ENCODE data around the gene PRLR. TPM values are rescaled to one million over a fixed set of nuclear protein-coding genes. Genes with fewer than 3 reads are reported as not detected.
"Not testable (repeated sequence)": the region's sequence is repeated elsewhere in the genome, so short reads cannot be mapped to it uniquely, and the experiment has no call there.

Gene PRLR
- total RNA-seq, 1 experiment from 2014 or later, result not detected

DNA sequence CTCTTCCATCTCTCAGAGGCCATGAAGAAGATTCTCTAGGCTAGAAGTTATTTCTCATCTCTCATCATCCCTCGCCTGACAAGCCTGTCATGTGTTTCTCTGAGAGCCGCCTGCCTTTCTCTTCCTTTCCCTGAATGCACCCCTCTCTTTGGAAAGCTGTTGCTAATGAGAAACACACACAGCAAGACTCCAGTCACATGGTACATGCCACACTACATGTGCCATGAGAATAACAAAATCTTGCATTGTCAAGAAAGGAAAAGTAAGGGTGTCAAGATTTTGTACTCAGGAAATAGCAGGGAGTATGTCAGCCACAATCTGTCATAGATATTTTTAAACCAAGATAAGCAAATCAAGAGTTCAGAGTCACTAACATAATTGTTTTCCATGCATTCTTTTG, 191.4 kb downstream of the PRLR start:
- Histone ChIP-seq H3K36me3 (ENCODE audit: insufficient read depth, low read length) (no peaks in the 10 kb centered on the region), H3K79me2 (ENCODE audit: low read length) (no peaks in the 10 kb centered on the region), H4K20me1 (ENCODE audit: insufficient read depth, low read depth, low read length) (no peaks in the 10 kb centered on the region), H3K9me2 (replicated peaks; ENCODE audit: insufficient read depth, low read length) (no peaks in the 10 kb centered on the region), H2AFZ (ENCODE audit: low read length) (no peak overlapping the region), H3K4me3 (ENCODE audit: low read length) (no peak overlapping the region), H3K4me2 (ENCODE audit: low read depth, low read length, poor library complexity, severe bottlenecking) (no peak overlapping the region), H3K27me3 (ENCODE audit: low read length) (no peaks in the 10 kb centered on the region), H3K9me3 (ENCODE audit: low read length) (no peaks in the 10 kb centered on the region), H3K4me1 (ENCODE audit: low read length) (no peaks in the 10 kb centered on the region), H3K27ac (ENCODE audit: low read length) (no peak overlapping the region), H3K9ac (ENCODE audit: low read length) (no peak overlapping the region)
- no peak for DNase-seq

- Histone ChIP-seq H3K9ac (ENCODE audit: low read length) (no peak overlapping the region), H3K27ac (ENCODE audit: low read length) (no peak overlapping the region), H3K27me3 (ENCODE audit: low read length) (no peaks in the 10 kb centered on the region), H3K4me3 (ENCODE audit: low read length) (no peak overlapping the region), H3K4me1 (ENCODE audit: low read length) (no peaks in the 10 kb centered on the region), H4K20me1 (ENCODE audit: insufficient read depth, low read depth, low read length) (no peaks in the 10 kb centered on the region), H3K9me3 (ENCODE audit: low read length) (no peaks in the 10 kb centered on the region), H3K9me2 (replicated peaks; ENCODE audit: insufficient read depth, low read length) (no peaks in the 10 kb centered on the region), H3K4me2 (ENCODE audit: low read depth, low read length, poor library complexity, severe bottlenecking) (no peak overlapping the region), H3K36me3 (ENCODE audit: insufficient read depth, low read length) (no peaks in the 10 kb centered on the region), H3K79me2 (ENCODE audit: low read length) (no peaks in the 10 kb centered on the region), H2AFZ (ENCODE audit: low read length) (no peak overlapping the region)
- DNase-seq, result no peak
These were observed 193.8 kb downstream of the PRLR start for GRCh38 chr5:35036536-35036935.

- not testable (repeated sequence) for H3K36me3 ChIP-seq (ENCODE audit: insufficient read depth, low read length); H3K27me3 ChIP-seq (ENCODE audit: low read length); H3K79me2 ChIP-seq (ENCODE audit: low read length); DNase-seq; H3K9me3 ChIP-seq (ENCODE audit: low read length); H4K20me1 ChIP-seq (ENCODE audit: insufficient read depth, low read depth, low read length); H3K9me2 ChIP-seq (replicated peaks; ENCODE audit: insufficient read depth, low read length); H2AFZ ChIP-seq (ENCODE audit: low read length); H3K27ac ChIP-seq (ENCODE audit: low read length); H3K4me3 ChIP-seq (ENCODE audit: low read length); H3K4me1 ChIP-seq (ENCODE audit: low read length); H3K4me2 ChIP-seq (ENCODE audit: low read depth, low read length, poor library complexity, severe bottlenecking); H3K9ac ChIP-seq (ENCODE audit: low read length)
These were observed 194.4 kb downstream of the PRLR start for GRCh38 chr5:35035929-35036328.

DNA sequence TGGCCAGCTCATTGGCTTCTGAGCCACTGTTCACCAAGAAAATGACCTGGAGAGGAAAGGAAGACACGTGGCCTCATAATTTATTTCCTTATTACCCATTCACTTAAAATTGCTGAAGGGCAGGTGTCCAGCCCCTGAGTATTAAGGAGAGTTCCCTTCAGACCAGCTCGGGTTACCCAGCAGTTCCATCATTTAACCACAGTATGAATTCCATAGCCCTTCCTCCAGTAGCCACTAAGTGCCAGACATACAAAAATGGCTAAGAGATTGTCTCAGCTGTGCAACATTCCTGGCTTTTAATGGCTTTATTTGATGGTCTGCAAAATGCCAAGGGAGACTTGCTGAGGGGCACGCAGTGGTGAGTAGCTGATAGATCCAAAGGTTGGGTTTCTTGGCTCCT, 195.0 kb downstream of the PRLR start:
- Histone ChIP-seq H3K9me3 (ENCODE audit: low read length) (no peaks in the 10 kb centered on the region), H3K27me3 (ENCODE audit: low read length) (no peaks in the 10 kb centered on the region), H3K4me2 (ENCODE audit: low read depth, low read length, poor library complexity, severe bottlenecking) (no peak overlapping the region), H4K20me1 (ENCODE audit: insufficient read depth, low read depth, low read length) (no peaks in the 10 kb centered on the region), H3K79me2 (ENCODE audit: low read length) (no peaks in the 10 kb centered on the region), H2AFZ (ENCODE audit: low read length) (no peak overlapping the region), H3K27ac (ENCODE audit: low read length) (no peak overlapping the region), H3K4me3 (ENCODE audit: low read length) (no peak overlapping the region), H3K36me3 (ENCODE audit: insufficient read depth, low read length) (no peaks in the 10 kb centered on the region), H3K4me1 (ENCODE audit: low read length) (no peaks in the 10 kb centered on the region), H3K9ac (ENCODE audit: low read length) (no peak overlapping the region), H3K9me2 (replicated peaks; ENCODE audit: insufficient read depth, low read length) (no peaks in the 10 kb centered on the region)
- no peak for DNase-seq

DNA sequence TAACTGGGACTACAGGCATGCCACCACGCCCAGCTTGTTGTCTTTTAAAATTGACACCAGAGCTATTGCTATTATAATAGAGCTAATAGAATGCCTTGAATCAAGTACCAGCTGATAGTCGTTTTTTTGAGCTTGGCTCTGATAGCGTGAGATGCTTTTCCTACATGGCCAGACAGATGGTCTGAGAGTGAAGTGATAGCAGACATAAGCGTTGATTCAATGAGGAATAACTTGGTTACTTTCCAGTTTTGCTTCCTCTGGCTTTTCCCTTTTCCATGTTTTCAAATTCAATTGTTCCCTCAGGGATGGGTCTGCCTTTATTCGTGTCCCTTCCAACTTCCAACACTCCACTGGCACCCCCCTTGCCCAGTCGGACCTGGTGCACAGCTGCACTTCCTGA, 197.9 kb downstream of the PRLR start:
- no peaks in the 10 kb centered on the region for H3K79me2 ChIP-seq (ENCODE audit: low read length)
- no peaks in the 10 kb centered on the region for H3K4me1 ChIP-seq (ENCODE audit: low read length)
- no peak overlapping the region for H2AFZ ChIP-seq (ENCODE audit: low read length)

GRCh38 chr5:35031276-35031675, 199.0 kb downstream of the PRLR start:
- Histone ChIP-seq H3K79me2 (ENCODE audit: low read length) (no peaks in the 10 kb centered on the region), H3K4me2 (ENCODE audit: low read depth, low read length, poor library complexity, severe bottlenecking) (no peak overlapping the region), H3K9ac (ENCODE audit: low read length) (no peak overlapping the region), H3K4me3 (ENCODE audit: low read length) (no peak overlapping the region), H3K4me1 (ENCODE audit: low read length) (no peaks in the 10 kb centered on the region), H3K36me3 (ENCODE audit: insufficient read depth, low read length) (no peaks in the 10 kb centered on the region), H3K9me3 (ENCODE audit: low read length) (no peaks in the 10 kb centered on the region), H2AFZ (ENCODE audit: low read length) (no peak overlapping the region), H3K27me3 (ENCODE audit: low read length) (no peaks in the 10 kb centered on the region), H3K9me2 (replicated peaks; ENCODE audit: insufficient read depth, low read length) (no peaks in the 10 kb centered on the region), H3K27ac (ENCODE audit: low read length) (no peak overlapping the region), H4K20me1 (ENCODE audit: insufficient read depth, low read depth, low read length) (no peaks in the 10 kb centered on the region)
- no peak for DNase-seq

More for the DNA sequence above, 197.9 kb downstream of the PRLR start:
- DNase-seq, result no peak
- H3K27ac ChIP-seq (ENCODE audit: low read length), result no peak overlapping the region
- H3K27me3 ChIP-seq (ENCODE audit: low read length), result no peaks in the 10 kb centered on the region
- no peaks in the 10 kb centered on the region for H3K9me2 ChIP-seq (replicated peaks; ENCODE audit: insufficient read depth, low read length)
- no peaks in the 10 kb centered on the region for H3K36me3 ChIP-seq (ENCODE audit: insufficient read depth, low read length)
- no peaks in the 10 kb centered on the region for H3K9me3 ChIP-seq (ENCODE audit: low read length)
- H4K20me1 ChIP-seq (ENCODE audit: insufficient read depth, low read depth, low read length), result no peaks in the 10 kb centered on the region
- no peak overlapping the region for H3K4me2 ChIP-seq (ENCODE audit: low read depth, low read length, poor library complexity, severe bottlenecking)
- no peak overlapping the region for H3K4me3 ChIP-seq (ENCODE audit: low read length)
- H3K9ac ChIP-seq (ENCODE audit: low read length), result no peak overlapping the region

GRCh38 chr5:35030426-35031100, 199.7 kb downstream of the PRLR start:
- no peaks in the 10 kb centered on the region for H3K36me3 ChIP-seq (ENCODE audit: insufficient read depth, low read length)
- H3K4me1 ChIP-seq (ENCODE audit: low read length), result no peaks in the 10 kb centered on the region
- H3K4me3 ChIP-seq (ENCODE audit: low read length), result no peak overlapping the region
- H2AFZ ChIP-seq (ENCODE audit: low read length), result no peak overlapping the region
- H3K9me2 ChIP-seq (replicated peaks; ENCODE audit: insufficient read depth, low read length), result no peaks in the 10 kb centered on the region
- H3K9me3 ChIP-seq (ENCODE audit: low read length), result no peaks in the 10 kb centered on the region
- no peaks in the 10 kb centered on the region for H3K27me3 ChIP-seq (ENCODE audit: low read length)
- no peak overlapping the region for H3K4me2 ChIP-seq (ENCODE audit: low read depth, low read length, poor library complexity, severe bottlenecking)
- no peaks in the 10 kb centered on the region for H3K79me2 ChIP-seq (ENCODE audit: low read length)
- DNase-seq, result no peak
- H3K9ac ChIP-seq (ENCODE audit: low read length), result no peak overlapping the region
- no peak overlapping the region for H3K27ac ChIP-seq (ENCODE audit: low read length)
- no peaks in the 10 kb centered on the region for H4K20me1 ChIP-seq (ENCODE audit: insufficient read depth, low read depth, low read length)

DNA sequence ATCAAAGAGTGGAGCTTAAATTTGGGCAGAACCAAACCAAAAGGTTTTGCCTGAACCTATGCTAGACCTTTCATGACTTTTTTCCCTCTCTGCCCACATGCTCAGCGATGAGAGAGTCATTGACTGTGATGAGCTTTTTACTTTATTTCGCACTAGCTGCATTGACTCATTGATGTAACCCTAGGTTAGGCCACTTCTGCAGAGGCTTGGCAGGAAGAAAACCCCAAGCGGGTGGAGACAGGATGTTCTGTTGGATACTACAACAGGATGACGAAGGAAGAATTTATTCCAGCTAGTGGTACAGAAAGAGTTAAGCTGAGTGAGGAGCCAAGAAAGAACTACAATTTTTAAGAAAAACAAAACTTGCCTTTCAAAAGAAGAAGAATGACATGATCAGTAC, 201.0 kb downstream of the PRLR start:
- no peak overlapping the region for H3K9ac ChIP-seq (ENCODE audit: low read length)
- DNase-seq, result no peak
- no peaks in the 10 kb centered on the region for H4K20me1 ChIP-seq (ENCODE audit: insufficient read depth, low read depth, low read length)
- no peaks in the 10 kb centered on the region for H3K79me2 ChIP-seq (ENCODE audit: low read length)
- no peak overlapping the region for H3K27ac ChIP-seq (ENCODE audit: low read length)
- no peak overlapping the region for H3K4me3 ChIP-seq (ENCODE audit: low read length)
- H3K9me3 ChIP-seq (ENCODE audit: low read length), result no peaks in the 10 kb centered on the region
- no peaks in the 10 kb centered on the region for H3K9me2 ChIP-seq (replicated peaks; ENCODE audit: insufficient read depth, low read length)
- no peaks in the 10 kb centered on the region for H3K4me1 ChIP-seq (ENCODE audit: low read length)
- H3K4me2 ChIP-seq (ENCODE audit: low read depth, low read length, poor library complexity, severe bottlenecking), result no peak overlapping the region
- H2AFZ ChIP-seq (ENCODE audit: low read length), result no peak overlapping the region
- H3K36me3 ChIP-seq (ENCODE audit: insufficient read depth, low read length), result no peaks in the 10 kb centered on the region
- no peaks in the 10 kb centered on the region for H3K27me3 ChIP-seq (ENCODE audit: low read length)

- Histone ChIP-seq H3K27me3 (ENCODE audit: low read length) (no peaks in the 10 kb centered on the region), H3K9me2 (replicated peaks; ENCODE audit: insufficient read depth, low read length) (no peaks in the 10 kb centered on the region), H3K9ac (ENCODE audit: low read length) (no peak overlapping the region), H3K4me3 (ENCODE audit: low read length) (no peak overlapping the region), H2AFZ (ENCODE audit: low read length) (no peak overlapping the region), H3K79me2 (ENCODE audit: low read length) (no peaks in the 10 kb centered on the region), H3K27ac (ENCODE audit: low read length) (no peak overlapping the region), H3K4me1 (ENCODE audit: low read length) (no peaks in the 10 kb centered on the region), H3K9me3 (ENCODE audit: low read length) (no peaks in the 10 kb centered on the region), H4K20me1 (ENCODE audit: insufficient read depth, low read depth, low read length) (no peaks in the 10 kb centered on the region), H3K36me3 (ENCODE audit: insufficient read depth, low read length) (no peaks in the 10 kb centered on the region), H3K4me2 (ENCODE audit: low read depth, low read length, poor library complexity, severe bottlenecking) (no peak overlapping the region)
- no peak for DNase-seq
These were observed 203.3 kb downstream of the PRLR start for GRCh38 chr5:35026941-35027340.

All from Karpas-422 (cell line).